Body of pancreas (tissue), 4 donors: ENCODE measurements around the gene ESAM. TPM values are rescaled to one million over a fixed set of nuclear protein-coding genes. Genes with fewer than 3 reads are reported as not detected.

Source experiments
- ATAC-seq: fragments of 150-250 bp; one replicate; pipeline ENCODE4 v1.9.1; 2016
- DNase-seq, 4 donors: peaks; one replicate each; pipeline ENCODE4 v3.0.0-alpha.2; 2019
- H3K27ac ChIP-seq, 4 donors: fragments of 200-600 bp; sonication (generic); 1 replicate in 3 of 4; 2 replicates in 1 of 4; pipeline versions ENCODE4 v1.5.1 to v1.6.1; 2016 to 2019; ENCODE audit warnings: mild to moderate bottlenecking in 1 of 4, mixed read lengths in 1 of 4, moderate library complexity in 1 of 4
- H3K27me3 ChIP-seq, 2 donors: fragments of 200-600 bp; sonication (generic); one replicate each; pipeline ENCODE4 v1.6.0; 2016; ENCODE audit warnings: mild to moderate bottlenecking in 1 of 2
- H3K36me3 ChIP-seq, 2 donors: fragments of 200-600 bp; sonication (generic); replicated peaks in 1 of 2; 2 replicates each; pipeline ENCODE4 v1.5.1; 2016; ENCODE audit warnings: low read depth in 2 of 2; ENCODE audit not compliant: insufficient read depth in 1 of 2
- H3K4me1 ChIP-seq: fragments of 200-600 bp; sonication (generic); one replicate; pipeline ENCODE4 v1.6.0; 2016
- H3K4me3 ChIP-seq, 2 donors: fragments of 200-600 bp; sonication (generic); 1 replicate in 1 of 2; 2 replicates in 1 of 2; pipeline ENCODE4 v1.5.1; 2016 to 2019
- H3K9me3 ChIP-seq, 3 donors: fragments of 200-600 bp; sonication (generic); 1 replicate in 2 of 3; 2 replicates in 1 of 3; pipeline ENCODE4 v1.5.1; 2016
- CTCF ChIP-seq, 7 experiments: fragments of 450-650 bp in 4 of 7; fragments of 200-600 bp in 3 of 7; sonication (generic) in 3 of 7; IDR thresholded peaks; one replicate each; pipeline ENCODE4 v1.5.1; 2016 to 2019; ENCODE audit warnings: antibody characterized with exemption in 7 of 7
- POLR2A ChIP-seq, 3 donors: fragments of 450-650 bp; IDR thresholded peaks; one replicate each; pipeline ENCODE4 v1.6.1; 2016; ENCODE audit warnings: antibody characterized with exemption in 3 of 3, mild to moderate bottlenecking in 2 of 3
- WGBS, 2 donors: methylation state at CpG; one replicate each; pipeline ENCODE4 v1.1.5; 2017; 5-methylcytosine and 5-hydroxymethylcytosine counted together
- intact Hi-C: fragments of 100-400 bp; cut with DNase I; formaldehyde crosslinking; loops from one replicate; pipeline ENCODE4 v1.15.1; 2023
- total RNA-seq, 2 donors: library from RNA; depleted of rRNA; stranded (reverse); fragments of >200 nt; gene quantifications; one replicate each; pipeline ENCODE4 v1.1.0, GENCODE V29; 2016

Gene ESAM
- total RNA-seq: 10 to 100 TPM; 11.7 to 20.8 TPM

GRCh38 chr11:124762105-124762623 is at the start of gene ESAM:
Gene ESAM (minus strand): TSS chr11:124762290. CDS start chr11:124762154, 136 bp downstream.
- TF ChIP-seq CTCF (IDR thresholded peaks at IDR 0.05) (no peak), POLR2A (IDR thresholded peaks at IDR 0.05) (peak; percentile 38 to 52 (median 40))
- 0% methylated on average over 1 to 34 of the region's 55 CpGs for WGBS, 2 donors
- H3K4me1 ChIP-seq: peaks cover 61% of the 10 kb centered on the region
- peaks cover 0 to 23% of the 10 kb centered on the region in 2 donors for H3K27me3 ChIP-seq
- no peaks in the 10 kb centered on the region for H3K9me3 ChIP-seq
- intact Hi-C loops: loop anchor here (10.0 kb wide), 1 partner anchor 97 kb away; no protein-coding TSS in a partner anchor
- DNase-seq (peak; percentile 48 to 65 (median 53)), ATAC-seq (peak; percentile 47)
- peak within 1 kb of the TSS; percentile 55 to 81 (median 60) for H3K27ac ChIP-seq
- H3K36me3 ChIP-seq: no peaks in the 10 kb centered on the region
- H3K4me3 ChIP-seq: peak within 1 kb of the TSS in 1 of 2 donors; percentile 21

- no peaks in the 10 kb centered on the region for H3K4me1 ChIP-seq
- H3K27ac ChIP-seq: no peak overlapping the region
- 68 to 70% methylated on average over 10 of the region's 10 CpGs for WGBS, 2 donors
- no peaks in the 10 kb centered on the region for H3K36me3 ChIP-seq
- intact Hi-C loops: no loop called here
- DNase-seq (no peak), ATAC-seq (no peak)
- TF ChIP-seq CTCF (IDR thresholded peaks at IDR 0.05) (no peak), POLR2A (IDR thresholded peaks at IDR 0.05) (no peak)
- H3K4me3 ChIP-seq: no peak overlapping the region
- no peaks in the 10 kb centered on the region for H3K27me3 ChIP-seq
- no peaks in the 10 kb centered on the region for H3K9me3 ChIP-seq
These were observed 49.5 kb upstream of the ESAM start for GRCh38 chr11:124811399-124812125.

- Histone ChIP-seq H3K4me1 (no peaks in the 10 kb centered on the region), H3K36me3 (peaks cover 0 to 3% of the 10 kb centered on the region in 2 donors), H3K4me3 (no peak overlapping the region), H3K27ac (no peak overlapping the region), H3K27me3 (no peaks in the 10 kb centered on the region), H3K9me3 (no peaks in the 10 kb centered on the region)
- DNase-seq (no peak), ATAC-seq (no peak)
- no peak for TF ChIP-seq POLR2A (IDR thresholded peaks at IDR 0.05)
- no peak for TF ChIP-seq CTCF (IDR thresholded peaks at IDR 0.05)
- intact Hi-C loops: no loop called here
- 78 to 87% methylated on average over 6 of the region's 6 CpGs for WGBS, 2 donors
These were observed 45.7 kb upstream of the ESAM start for GRCh38 chr11:124807660-124808270.

- intact Hi-C loops: no loop called here
- Histone ChIP-seq H3K27me3 (no peaks in the 10 kb centered on the region), H3K27ac (no peak overlapping the region), H3K9me3 (no peaks in the 10 kb centered on the region), H3K4me1 (no peaks in the 10 kb centered on the region), H3K4me3 (no peak overlapping the region), H3K36me3 (peaks cover 0 to 3% of the 10 kb centered on the region in 2 donors)
- TF ChIP-seq POLR2A (IDR thresholded peaks at IDR 0.05): no peak
- no peak for TF ChIP-seq CTCF (IDR thresholded peaks at IDR 0.05)
- WGBS, 2 donors: 77 to 94% methylated on average over 5 of the region's 5 CpGs
- ATAC-seq (no peak), DNase-seq (no peak)
These were observed 45.1 kb upstream of the ESAM start for GRCh38 chr11:124807201-124807600.
